HG03196 (cell line): Measurements from ENCODE around the gene GSC2.

Experiments
- ATAC-seq: cut with Tn5 transposase; IDR thresholded peaks from one replicate; pipeline ENCODE4 v1.9.1; 2021; ENCODE audit not compliant: unreplicated experiment

The GSC2 gene

GRCh38 chr22:19134176-19134831 is 15.8 kb downstream of the GSC2 start:
- no peak for ATAC-seq

- no peak for ATAC-seq
Measured at GRCh38 chr22:19133561-19133960, 16.5 kb downstream of the GSC2 start.

GRCh38 chr22:19132693-19133400 is 17.2 kb downstream of the GSC2 start:
- ATAC-seq: no peak

- ATAC-seq: no peak
Measured at GRCh38 chr22:19132153-19132552, 17.9 kb downstream of the GSC2 start.

- no peak for ATAC-seq
Measured at GRCh38 chr22:19131685-19132015, 18.4 kb downstream of the GSC2 start.

GRCh38 chr22:19130959-19131684 is 19.0 kb downstream of the GSC2 start, which contains the start of gene TSSK2:
TSSK2 (plus strand) TSS chr22:19131308; CDS start chr22:19131400, 92 bp downstream.
- no peak for ATAC-seq

- ATAC-seq: no peak
Measured at GRCh38 chr22:19129871-19130270, 20.2 kb downstream of the GSC2 start.

- no peak for ATAC-seq
Measured at GRCh38 chr22:19128946-19129727, 21.0 kb downstream of the GSC2 start.

GRCh38 chr22:19128009-19128401 is 22.1 kb downstream of the GSC2 start:
- ATAC-seq: no peak

- ATAC-seq: no peak
Measured at GRCh38 chr22:19127329-19128008, 22.6 kb downstream of the GSC2 start.

- no peak for ATAC-seq
Measured at GRCh38 chr22:19126309-19127273, 23.5 kb downstream of the GSC2 start.

GRCh38 chr22:19125474-19126308 is 24.4 kb downstream of the GSC2 start:
- no peak for ATAC-seq

- ATAC-seq: no peak
Measured at GRCh38 chr22:19125011-19125410, 25.1 kb downstream of the GSC2 start.

- ATAC-seq: no peak
Measured at GRCh38 chr22:19124377-19124776, 25.7 kb downstream of the GSC2 start.

- ATAC-seq: no peak
Measured at GRCh38 chr22:19123936-19124335, 26.2 kb downstream of the GSC2 start.

- ATAC-seq: no peak
Measured at GRCh38 chr22:19122752-19123492, 27.2 kb downstream of the GSC2 start.

- peak; percentile 52 for ATAC-seq
Measured at GRCh38 chr22:19122143-19122751, 27.8 kb downstream of the GSC2 start, which contains the start of gene DGCR2. DGCR2 (minus strand) TSS chr22:19122412; CDS start chr22:19122206, 206 bp downstream.
